HEK293 (cell line): ENCODE measurements around the gene FAM8A1.

Source experiments
- CTCF ChIA-PET: fragments of 350-600 bp; formaldehyde crosslinking; extraction: SDS; loops from one replicate; lab custom pipeline; 2021; ENCODE audit warnings: antibody characterized with exemption; lab: Yijun Ruan, JAX
- POLR2A ChIA-PET: fragments of 300-600 bp; formaldehyde crosslinking; extraction: SDS; loops from one replicate; lab custom pipeline; 2020; ENCODE audit warnings: antibody characterized with exemption, inconsistent platforms; lab: Yijun Ruan, JAX
- H3K27ac ChIP-seq: fragments of 200-500 bp; sonication (Bioruptor generic); 2 replicates; pipeline ENCODE4 v1.5.1; 2014; ENCODE audit warnings: low read depth, low read length, control low read depth, inconsistent platforms; ENCODE audit errors: extremely low read depth
- H3K36me3 ChIP-seq, 2 experiments: fragments of 200-500 bp in 1 of 2; sonication (Bioruptor generic) in 1 of 2; 1 replicate in 1 of 2; 2 replicates in 1 of 2; pipeline ENCODE4 v1.5.1; 2014 to 2017; ENCODE audit warnings: inconsistent platforms in 2 of 2, low read length in 2 of 2; ENCODE audit not compliant: control insufficient read depth in 2 of 2, insufficient read depth in 1 of 2
- H3K4me1 ChIP-seq: fragments of 200-500 bp; sonication (Bioruptor generic); 2 replicates; pipeline ENCODE4 v1.5.1; 2014; ENCODE audit warnings: mild to moderate bottlenecking, low read length, inconsistent platforms; ENCODE audit not compliant: control insufficient read depth, insufficient read depth
- H3K4me3 ChIP-seq: 2 replicates; pipeline ENCODE4 v1.5.1; 2011; ENCODE audit warnings: low read depth, mild to moderate bottlenecking, control low read depth, low read length, moderate library complexity
- H3K9me3 ChIP-seq: fragments of 200-500 bp; sonication (Bioruptor generic); 2 replicates; pipeline ENCODE4 v1.5.1; 2014; ENCODE audit warnings: low read depth, low read length, inconsistent platforms; ENCODE audit not compliant: control insufficient read depth, insufficient read depth
- FEZF1 ChIP-seq: fragments of 450-650 bp; formaldehyde crosslinking; IDR thresholded peaks from 2 replicates; pipeline ENCODE4 v1.5.1; 2016; ENCODE audit warnings: missing biosample characterization, missing genetic modification characterization
- IKZF3 ChIP-seq: fragments of 450-650 bp; IDR thresholded peaks from 2 replicates; pipeline ENCODE4 v1.5.0; 2018; ENCODE audit warnings: missing biosample characterization, mild to moderate bottlenecking, missing genetic modification characterization, moderate library complexity
- KLF1 ChIP-seq: fragments of 450-650 bp; formaldehyde crosslinking; IDR thresholded peaks from 2 replicates; pipeline ENCODE4 v1.5.1; 2016; ENCODE audit warnings: missing biosample characterization, missing genetic modification characterization
- KLF9 ChIP-seq: fragments of 450-650 bp; formaldehyde crosslinking; IDR thresholded peaks from 2 replicates; pipeline ENCODE4 v1.5.1; 2016; ENCODE audit warnings: missing biosample characterization, missing genetic modification characterization, low read depth
- MYNN ChIP-seq: fragments of 450-650 bp; formaldehyde crosslinking; IDR thresholded peaks from 2 replicates; pipeline ENCODE4 v1.5.1; 2016; ENCODE audit warnings: missing biosample characterization, missing genetic modification characterization, borderline replicate concordance
- MZF1 ChIP-seq: fragments of 450-650 bp; formaldehyde crosslinking; IDR thresholded peaks from 2 replicates; pipeline ENCODE4 v1.5.1; 2017; ENCODE audit warnings: missing biosample characterization, missing genetic modification characterization, borderline replicate concordance
- RBAK ChIP-seq: fragments of 450-650 bp; formaldehyde crosslinking; IDR thresholded peaks from 2 replicates; pipeline ENCODE4 v1.5.1; 2016; ENCODE audit warnings: missing biosample characterization, missing genetic modification characterization
- SCRT1 ChIP-seq: fragments of 450-650 bp; formaldehyde crosslinking; IDR thresholded peaks from 2 replicates; pipeline ENCODE4 v1.5.1; 2016; ENCODE audit warnings: missing biosample characterization, missing genetic modification characterization, borderline replicate concordance
- SETDB1 ChIP-seq: IDR thresholded peaks from one replicate; pipeline ENCODE4 v1.6.1; 2017; ENCODE audit warnings: mild to moderate bottlenecking, low read length, moderate library complexity, mixed read lengths; ENCODE audit not compliant: insufficient read length
- ZBTB48 ChIP-seq: fragments of 450-650 bp; formaldehyde crosslinking; IDR thresholded peaks from 2 replicates; pipeline ENCODE4 v1.5.1; 2016; ENCODE audit warnings: missing biosample characterization, missing genetic modification characterization
- ZFP69B ChIP-seq: fragments of 450-650 bp; formaldehyde crosslinking; IDR thresholded peaks from 2 replicates; pipeline ENCODE4 v1.5.1; 2016; ENCODE audit warnings: missing biosample characterization, missing genetic modification characterization
- ZIC2 ChIP-seq: fragments of 450-650 bp; formaldehyde crosslinking; IDR thresholded peaks from 2 replicates; pipeline ENCODE4 v1.5.1; 2016; ENCODE audit warnings: missing biosample characterization, missing genetic modification characterization
- ZNF133 ChIP-seq: fragments of 450-650 bp; formaldehyde crosslinking; IDR thresholded peaks from 2 replicates; pipeline ENCODE4 v1.5.1; 2016; ENCODE audit warnings: missing biosample characterization, missing genetic modification characterization
- ZNF16 ChIP-seq: fragments of 450-650 bp; formaldehyde crosslinking; IDR thresholded peaks from 2 replicates; pipeline ENCODE4 v1.5.1; 2016; ENCODE audit warnings: low read depth, missing biosample characterization, missing genetic modification characterization
- ZNF202 ChIP-seq: fragments of 450-650 bp; formaldehyde crosslinking; IDR thresholded peaks from 2 replicates; pipeline ENCODE4 v1.5.1; 2016; ENCODE audit warnings: missing biosample characterization, missing genetic modification characterization, borderline replicate concordance
- ZNF223 ChIP-seq: fragments of 450-650 bp; formaldehyde crosslinking; IDR thresholded peaks from 2 replicates; pipeline ENCODE4 v1.5.1; 2016; ENCODE audit warnings: missing biosample characterization, missing genetic modification characterization
- ZNF23 ChIP-seq: fragments of 450-650 bp; formaldehyde crosslinking; IDR thresholded peaks from 2 replicates; pipeline ENCODE4 v1.5.1; 2016; ENCODE audit warnings: missing biosample characterization, missing genetic modification characterization, borderline replicate concordance
- ZNF248 ChIP-seq: fragments of 450-650 bp; formaldehyde crosslinking; IDR thresholded peaks from 2 replicates; pipeline ENCODE4 v1.5.1; 2017; ENCODE audit warnings: missing biosample characterization, missing genetic modification characterization
- ZNF280D ChIP-seq: fragments of 450-650 bp; formaldehyde crosslinking; IDR thresholded peaks from 2 replicates; pipeline ENCODE4 v1.5.1; 2016; ENCODE audit warnings: missing biosample characterization, missing genetic modification characterization
- ZNF529 ChIP-seq: fragments of 450-650 bp; formaldehyde crosslinking; IDR thresholded peaks from 2 replicates; pipeline ENCODE4 v1.5.1; 2017; ENCODE audit warnings: missing genetic modification characterization, missing biosample characterization; ENCODE audit not compliant: insufficient replicate concordance
- ZNF549 ChIP-seq: fragments of 450-650 bp; IDR thresholded peaks from 2 replicates; pipeline ENCODE4 v1.5.1; 2018; ENCODE audit warnings: missing biosample characterization, missing genetic modification characterization, mild to moderate bottlenecking, inconsistent platforms, moderate library complexity
- ZNF621 ChIP-seq: fragments of 450-650 bp; formaldehyde crosslinking; IDR thresholded peaks from 2 replicates; pipeline ENCODE4 v1.5.1; 2017; ENCODE audit warnings: missing biosample characterization, missing genetic modification characterization
- ZNF624 ChIP-seq: fragments of 450-650 bp; formaldehyde crosslinking; IDR thresholded peaks from 2 replicates; pipeline ENCODE4 v1.5.1; 2017; ENCODE audit warnings: missing biosample characterization, missing genetic modification characterization
- ZNF629 ChIP-seq: fragments of 450-650 bp; formaldehyde crosslinking; IDR thresholded peaks from 2 replicates; pipeline ENCODE4 v1.5.1; 2017; ENCODE audit warnings: missing biosample characterization, missing genetic modification characterization
- ZNF660 ChIP-seq: fragments of 450-650 bp; IDR thresholded peaks from 2 replicates; pipeline ENCODE4 v1.5.1; 2018; ENCODE audit warnings: missing biosample characterization, mild to moderate bottlenecking, missing genetic modification characterization
- ZNF747 ChIP-seq: fragments of 450-650 bp; formaldehyde crosslinking; IDR thresholded peaks from 2 replicates; pipeline ENCODE4 v1.5.1; 2016; ENCODE audit warnings: missing biosample characterization, missing genetic modification characterization
- ZNF791 ChIP-seq: fragments of 450-650 bp; formaldehyde crosslinking; IDR thresholded peaks from 2 replicates; pipeline ENCODE4 v1.5.1; 2016; ENCODE audit warnings: missing biosample characterization, missing genetic modification characterization
- ZNF830 ChIP-seq: fragments of 450-650 bp; IDR thresholded peaks from 2 replicates; pipeline ENCODE4 v1.5.0; 2018; ENCODE audit warnings: missing biosample characterization, missing genetic modification characterization, low read depth, mild to moderate bottlenecking, moderate library complexity
- ZNF837 ChIP-seq: fragments of 450-650 bp; formaldehyde crosslinking; IDR thresholded peaks from 2 replicates; pipeline ENCODE4 v1.5.1; 2016; ENCODE audit warnings: missing biosample characterization, missing genetic modification characterization
- TF ChIP-seq, protein P1 (sequence below): fragments of 450-650 bp; formaldehyde crosslinking; IDR thresholded peaks from 2 replicates; pipeline ENCODE4 v1.5.1; 2016; ENCODE audit warnings: missing biosample characterization, missing genetic modification characterization

Gene FAM8A1

GRCh38 chr6:17556014-17556413, 44.1 kb upstream of the FAM8A1 start:
- H3K27ac ChIP-seq: no peak overlapping the region
- H3K4me1 ChIP-seq: no peaks in the 10 kb centered on the region
- no peaks in the 10 kb centered on the region for H3K9me3 ChIP-seq
- H3K36me3 ChIP-seq: no peaks in the 10 kb centered on the region; a peak in 1 of 3 replicates
- POLR2A ChIA-PET: no interaction called here
- no peak overlapping the region for H3K4me3 ChIP-seq
- TF ChIP-seq ZNF248 (tag by site-specific recombination) (no peak), ZNF223 (no peak), ZNF133 (no peak), ZFP69B (tag by site-specific recombination) (no peak), IKZF3 (tag by site-specific recombination) (no peak), ZNF830 (tag by site-specific recombination) (no peak), ZNF837 (no peak), ZNF791 (tag by site-specific recombination) (no peak), ZNF747 (tag by site-specific recombination) (no peak), FEZF1 (tag by site-specific recombination) (no peak), MYNN (tag by site-specific recombination) (no peak)
- CTCF ChIA-PET: interaction anchor here (0.6 kb wide), 1 partner anchor 15 kb away, joined by 3 read pairs; no protein-coding TSS in a partner anchor

- Histone ChIP-seq H3K36me3 (no peaks in the 10 kb centered on the region), H3K4me3 (no peak overlapping the region), H3K9me3 (no peaks in the 10 kb centered on the region), H3K27ac (no peak overlapping the region), H3K4me1 (no peaks in the 10 kb centered on the region)
- TF ChIP-seq RBAK (tag by site-specific recombination) (no peak), ZNF280D (tag by site-specific recombination) (no peak), ZNF549 (peak; percentile 50; the same call in 1 of the 2 replicates), SETDB1 (peak; percentile 97), KLF1 (no peak), ZNF202 (tag by site-specific recombination) (no peak), MZF1 (no peak), ZNF529 (tag by site-specific recombination) (peak; percentile 55)
- TF ChIP-seq, protein P1, sequence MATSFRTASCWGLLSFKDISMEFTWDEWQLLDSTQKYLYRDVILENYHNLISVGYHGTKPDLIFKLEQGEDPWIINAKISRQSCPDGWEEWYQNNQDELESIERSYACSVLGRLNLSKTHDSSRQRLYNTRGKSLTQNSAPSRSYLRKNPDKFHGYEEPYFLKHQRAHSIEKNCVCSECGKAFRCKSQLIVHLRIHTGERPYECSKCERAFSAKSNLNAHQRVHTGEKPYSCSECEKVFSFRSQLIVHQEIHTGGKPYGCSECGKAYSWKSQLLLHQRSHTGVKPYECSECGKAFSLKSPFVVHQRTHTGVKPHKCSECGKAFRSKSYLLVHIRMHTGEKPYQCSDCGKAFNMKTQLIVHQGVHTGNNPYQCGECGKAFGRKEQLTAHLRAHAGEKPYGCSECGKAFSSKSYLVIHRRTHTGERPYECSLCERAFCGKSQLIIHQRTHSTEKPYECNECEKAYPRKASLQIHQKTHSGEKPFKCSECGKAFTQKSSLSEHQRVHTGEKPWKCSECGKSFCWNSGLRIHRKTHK (tag by site-specific recombination): peak; percentile 41; the same call in 1 of the 2 replicates
- ChIA-PET CTCF (interaction anchor here (0.6 kb wide), 1 partner anchor 712 kb away, joined by 3 read pairs; no protein-coding TSS in a partner anchor), POLR2A (no interaction called here)
Measured at GRCh38 chr6:17562636-17563035, 37.5 kb upstream of the FAM8A1 start.

DNA sequence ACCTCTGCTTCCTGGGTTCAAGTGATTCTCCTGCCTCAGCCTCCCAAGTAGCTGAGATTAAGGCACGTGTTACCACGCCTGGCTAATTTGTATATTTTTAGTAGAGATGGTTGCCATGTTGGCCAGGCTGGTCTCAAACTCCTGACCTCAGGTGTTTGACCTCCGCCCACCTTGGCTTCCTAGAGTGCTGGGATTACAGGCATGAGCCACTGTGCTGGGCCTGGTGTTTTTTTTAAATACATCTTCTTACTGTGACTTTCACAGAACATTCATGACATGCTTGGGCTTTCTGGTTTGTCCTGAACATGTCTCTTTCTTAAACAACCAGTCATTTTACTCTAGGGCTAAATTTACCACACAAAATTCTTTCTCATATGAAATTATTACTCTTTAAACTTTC, 34.7 kb upstream of the FAM8A1 start:
- Histone ChIP-seq H3K9me3 (no peaks in the 10 kb centered on the region), H3K4me3 (no peak overlapping the region), H3K27ac (no peak overlapping the region), H3K36me3 (no peaks in the 10 kb centered on the region), H3K4me1 (no peaks in the 10 kb centered on the region)
- CTCF ChIA-PET: no interaction called here
- POLR2A ChIA-PET: no interaction called here
- TF ChIP-seq SCRT1 (tag by site-specific recombination) (0 out of 2 replicates have a peak, but pooled peaks have one; percentile 25), ZNF624 (no peak), ZNF23 (no peak), ZBTB48 (tag by site-specific recombination) (no peak), ZNF660 (tag by site-specific recombination) (no peak), KLF9 (tag by site-specific recombination) (no peak), ZNF629 (no peak), ZNF621 (no peak), ZIC2 (tag by site-specific recombination) (no peak), ZNF16 (no peak)
